Activated effector memory CD4-positive, alpha-beta T cell treated with anti-CD3 and anti-CD28 coated beads, Interleukin-2, amount 50 U/mL, for 16 hours (primary cell): ENCODE data around the gene C11orf68.
A peak's percentile ranks its signal among the peaks of the same experiment; 100 is the strongest.

Experiments used
- DNase-seq: peaks from one replicate; pipeline ENCODE4 v3.0.0-alpha.2; 2020

The C11orf68 gene

GRCh38 chr11:65870307-65870658 is 48.6 kb downstream of the C11orf68 start:
- DNase-seq: no peak

GRCh38 chr11:65869643-65870306 is 49.1 kb downstream of the C11orf68 start:
- DNase-seq: no peak

DNA sequence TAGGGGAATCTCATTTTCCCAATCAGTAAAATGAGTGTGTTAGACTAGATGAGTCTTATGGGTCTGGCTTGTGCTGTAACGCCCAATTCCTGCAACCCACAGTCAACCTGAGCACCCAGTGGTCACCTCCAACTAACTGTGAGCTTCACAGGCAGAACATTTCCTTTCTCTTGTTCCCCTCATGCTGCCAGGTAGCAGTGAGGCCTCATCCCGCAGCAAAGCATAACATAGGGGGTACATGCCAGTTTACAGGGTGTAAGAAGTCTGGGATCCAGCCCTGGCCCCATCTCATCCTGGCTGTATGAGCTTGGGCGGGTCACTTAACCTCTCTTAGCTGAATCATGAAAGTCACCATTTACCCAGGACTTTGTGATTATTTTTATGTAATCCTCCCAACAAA is 50.0 kb downstream of the C11orf68 start:
- DNase-seq: no peak

GRCh38 chr11:65868076-65868667 is 50.7 kb downstream of the C11orf68 start:
- DNase-seq: peak; percentile 77

DNA sequence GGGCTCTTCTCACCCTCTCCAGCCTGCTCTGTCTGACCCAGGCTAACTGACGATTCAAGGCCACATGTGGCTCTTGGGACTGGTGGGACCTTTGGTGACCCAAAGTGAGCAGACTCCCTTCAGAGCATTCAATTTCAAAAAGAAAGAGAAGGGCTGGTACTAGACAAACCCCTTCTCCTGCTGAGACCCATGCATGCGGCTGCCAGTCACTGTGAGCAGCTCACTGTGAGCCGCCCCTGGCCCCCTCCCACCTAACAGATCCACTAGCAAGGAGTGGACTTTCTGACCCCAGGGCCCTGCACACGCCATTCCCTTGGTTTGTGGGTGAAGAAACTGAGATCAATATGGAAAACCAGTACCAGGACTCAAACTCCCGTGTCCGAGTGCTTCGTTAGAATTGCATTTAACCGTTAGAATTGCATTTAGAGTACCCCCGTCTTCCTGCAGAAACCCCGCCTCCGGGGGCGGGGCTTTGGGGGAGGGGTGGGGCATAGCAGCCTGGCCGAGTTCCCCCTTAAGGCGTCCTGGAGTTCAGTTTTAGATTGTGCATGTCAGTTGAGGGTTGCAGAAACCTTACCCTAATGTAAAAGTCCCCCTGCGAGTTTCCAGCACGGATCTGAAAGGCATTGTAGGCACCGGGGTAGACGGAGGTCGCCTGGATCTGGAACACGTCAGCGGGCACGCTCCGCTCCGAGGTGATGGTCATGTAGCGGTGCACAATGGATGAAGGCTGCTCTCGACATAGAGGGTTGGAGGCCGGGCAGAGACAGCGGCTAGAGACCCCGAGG is 51.4 kb downstream of the C11orf68 start:
- DNase-seq: no peak
